K562 (cell line): ENCODE results near the gene GPR89A. TPM values are rescaled to one million over a fixed set of nuclear protein-coding genes. Genes with fewer than 3 reads are reported as not detected.
"Not testable (repeated sequence)": the region's sequence is repeated elsewhere in the genome, so short reads cannot be mapped to it uniquely, and the experiment has no call there.

ENCODE experiments used
- ATAC-seq: fragments of 200-7000 bp; cut with Tn5 transposase; 3 replicates; pipeline ENCODE4 v1.9.1; 2020; ENCODE audit warnings: moderate library complexity
- Bru-seq: library from RNA; stranded (reverse); fragments of 400-500 nt; gene quantifications from one replicate; lab custom pipeline; 2021; lab: Mats Ljungman, UMichigan
- BruChase-seq, 2 experiments: library from RNA; stranded (reverse); fragments of 400-500 nt; gene quantifications; one replicate each; lab custom pipeline; 2021; lab: Mats Ljungman, UMichigan
- BruUV-seq: library from RNA; stranded (reverse); fragments of 400-500 nt; replicated peaks from 2 replicates; lab custom pipeline; 2021; lab: Mats Ljungman, UMichigan
- CTCF ChIA-PET: fragments of 300-600 bp; formaldehyde crosslinking; extraction: SDS; loops from one replicate; lab custom pipeline; 2021; ENCODE audit warnings: low intra/inter-chr PET ratio; lab: Yijun Ruan, JAX
- POLR2A ChIA-PET: fragments of 300-600, 350-650 bp; sonication (Branson Sonifier 250); formaldehyde crosslinking; extraction: SDS; loops from one replicate; lab custom pipeline; 2021; ENCODE audit warnings: antibody characterized with exemption, inconsistent platforms; lab: Yijun Ruan, JAX
- DNase-seq, 4 experiments: peaks; one replicate each; pipeline versions ENCODE4 v3.0.0 to v3.0.0-alpha.2; 2011 to 2018; ENCODE audit warnings: low spot score in 3 of 4, mixed read lengths in 3 of 4; ENCODE audit errors: extremely low read depth in 1 of 4
- FAIRE-seq: peaks from 2 replicates; lab custom pipeline; 2011; peaks lifted over from hg19 to GRCh38; lab: Jason Lieb, UNC
- H2AFZ ChIP-seq: 2 replicates; pipeline ENCODE4 v1.6.0; 2011; ENCODE audit warnings: low read depth, low read length, control low read depth, inconsistent platforms
- H3K27ac ChIP-seq: fragments of 200-600 bp; 3 replicates; pipeline ENCODE4 v1.8.0; 2011; ENCODE audit warnings: low read depth, mild to moderate bottlenecking, control low read depth, inconsistent platforms, low read length, moderate library complexity, mixed read lengths; ENCODE audit errors: extremely low read depth
- H3K27me3 ChIP-seq, 2 experiments: fragments of 300-600 bp in 1 of 2; 2 replicates in 1 of 2; 3 replicates in 1 of 2; pipeline versions ENCODE4 v1.6.0 to v1.8.0; 2011; ENCODE audit warnings: inconsistent platforms in 2 of 2, low read length in 2 of 2, mild to moderate bottlenecking in 1 of 2, mixed read lengths in 1 of 2, moderate library complexity in 1 of 2; ENCODE audit not compliant: control insufficient read depth in 2 of 2, insufficient read depth in 2 of 2
- H3K36me3 ChIP-seq: fragments of 300-600 bp; 3 replicates; pipeline ENCODE4 v1.8.0; 2011; ENCODE audit warnings: mild to moderate bottlenecking, low read length, inconsistent platforms; ENCODE audit not compliant: control insufficient read depth, insufficient read depth
- H3K4me1 ChIP-seq, 2 experiments: fragments of 200-600 bp in 1 of 2; replicated peaks in 1 of 2; 2 replicates in 1 of 2; 3 replicates in 1 of 2; pipeline versions ENCODE4 v1.5.1 to v1.8.0; 2011; ENCODE audit warnings: inconsistent platforms in 2 of 2, low read length in 2 of 2, mild to moderate bottlenecking in 1 of 2, mixed read lengths in 1 of 2, moderate library complexity in 1 of 2; ENCODE audit not compliant: control insufficient read depth in 2 of 2, insufficient read depth in 2 of 2
- H3K4me2 ChIP-seq: 2 replicates; pipeline ENCODE4 v1.6.1; 2011; ENCODE audit warnings: low read length, control low read depth, inconsistent platforms, mixed read lengths; ENCODE audit not compliant: insufficient read depth
- H3K4me3 ChIP-seq: fragments of 200-600 bp; sonication (generic), shearing (Covaris generic); 2 replicates; pipeline ENCODE4 v1.5.1; 2016; ENCODE audit warnings: control low read depth, inconsistent platforms
- H3K79me2 ChIP-seq: fragments of 200-600 bp; 3 replicates; pipeline ENCODE4 v1.8.0; 2011; ENCODE audit warnings: low read length, inconsistent platforms; ENCODE audit not compliant: control insufficient read depth, insufficient read depth
- H3K9ac ChIP-seq, 2 experiments: 2 replicates each; pipeline versions ENCODE4 v1.6.0 to v1.6.1; 2011; ENCODE audit warnings: low read depth in 2 of 2, low read length in 2 of 2, control low read depth in 1 of 2, inconsistent platforms in 1 of 2, mild to moderate bottlenecking in 1 of 2, mixed read lengths in 1 of 2; ENCODE audit not compliant: insufficient read depth in 1 of 2
- H3K9me1 ChIP-seq: one replicate; pipeline ENCODE4 v1.6.0; 2011; ENCODE audit warnings: inconsistent platforms, mild to moderate bottlenecking, low read length, moderate library complexity; ENCODE audit not compliant: control insufficient read depth, insufficient read depth
- H3K9me3 ChIP-seq: replicated peaks from 2 replicates; pipeline ENCODE4 v1.5.1; 2011; ENCODE audit warnings: low read depth, low read length, inconsistent platforms; ENCODE audit not compliant: control insufficient read depth, insufficient read depth
- H4K20me1 ChIP-seq: replicated peaks from 2 replicates; pipeline ENCODE4 v1.6.1; 2011; ENCODE audit warnings: low read length, inconsistent platforms, mixed read lengths; ENCODE audit not compliant: control insufficient read depth, insufficient read depth
- CREM ChIP-seq: IDR thresholded peaks from 2 replicates; pipeline ENCODE4 v1.6.1; 2014; ENCODE audit warnings: antibody characterized with exemption, low read depth
- EP400 ChIP-seq: fragments of 450-650 bp; IDR thresholded peaks from 2 replicates; pipeline ENCODE4 v1.6.1; 2017; ENCODE audit warnings: antibody characterized with exemption, mild to moderate bottlenecking, moderate library complexity
- ETS1 ChIP-seq: conservative IDR thresholded peaks from 2 replicates; pipeline ENCODE4 v1.6.1; 2011; ENCODE audit warnings: low read depth, mild to moderate bottlenecking, low read length; ENCODE audit not compliant: control insufficient read depth
- MXI1 ChIP-seq: IDR thresholded peaks from 2 replicates; pipeline ENCODE4 v1.6.1; 2011; ENCODE audit warnings: low read depth, mild to moderate bottlenecking, improper control_type of control experiment, low read length
- MYC ChIP-seq, 2 experiments: fragments of 250-450 bp in 1 of 2; sonication (Bioruptor Pico) in 1 of 2; IDR thresholded peaks; 2 replicates each; pipeline versions ENCODE4 v1.5.1 to v1.6.1; 2012 to 2021; ENCODE audit warnings: low read depth in 2 of 2, borderline replicate concordance in 1 of 2, improper control_type of control experiment in 1 of 2, low read length in 1 of 2, mild to moderate bottlenecking in 1 of 2, moderate library complexity in 1 of 2
- NKRF ChIP-seq: fragments of 450-650 bp; IDR thresholded peaks from 2 replicates; pipeline ENCODE4 v1.6.1; 2016; ENCODE audit warnings: borderline replicate concordance
- POLR2A ChIP-seq: fragments of 450-650 bp; conservative IDR thresholded peaks from 2 replicates; pipeline ENCODE4 v1.6.1; 2016
- SAP30 ChIP-seq: fragments of 200-600 bp; sonication (generic); IDR thresholded peaks from 2 replicates; pipeline ENCODE4 v1.6.1; 2012; ENCODE audit warnings: borderline replicate concordance, low read depth, mild to moderate bottlenecking, moderate library complexity, low read length, control low read depth, inconsistent platforms; ENCODE audit not compliant: insufficient read depth, poor library complexity, severe bottlenecking
- SIN3A ChIP-seq, 2 experiments: fragments of 150-350 bp in 1 of 2; IDR thresholded peaks; 2 replicates each; pipeline ENCODE4 v1.6.1; 2011 to 2016; ENCODE audit warnings: borderline replicate concordance in 2 of 2, low read depth in 2 of 2, low read length in 2 of 2, mild to moderate bottlenecking in 2 of 2, moderate library complexity in 2 of 2; ENCODE audit not compliant: control insufficient read depth in 1 of 2
- TAF9B ChIP-seq: fragments of 450-650 bp; IDR thresholded peaks from 2 replicates; pipeline ENCODE4 v1.6.1; 2018; ENCODE audit warnings: mild to moderate bottlenecking; ENCODE audit not compliant: partially characterized antibody
- WGBS: fragments of 100-300 bp; shearing (Covaris generic); methylation state at CpG from one replicate; pipeline ENCODE4 v1.1.6; 2016; ENCODE audit warnings: low coverage, mixed read lengths; ENCODE audit not compliant: insufficient coverage; ENCODE audit errors: missing lambda C conversion rate; 5-methylcytosine and 5-hydroxymethylcytosine counted together
- in situ Hi-C: fragments of 300-500 bp; cut with MboI; formaldehyde crosslinking; loops from 4 replicates; pipeline ENCODE4 v1.15.0; 2018; ENCODE audit warnings: inconsistent platforms, mixed read lengths
- intact Hi-C: fragments of 100-400 bp; cut with micrococcal nuclease; formaldehyde crosslinking; loops from 2 replicates; pipeline ENCODE4 v1.14.2; 2022
- long read RNA-seq, 3 experiments: library from polyadenylated mRNA in 2 of 3; library from RNA in 1 of 3; unstranded in 2 of 3; stranded (forward) in 1 of 3; transcript quantifications; one replicate each; pipeline ENCODE4 v2.0.0, GENCODE V29; 2019 to 2022
- polyA minus RNA-seq, 3 experiments: library from RNA; depleted of rRNA, polyadenylated mRNA; stranded (reverse); fragments of >200 nt; gene quantifications; 2 replicates each; pipeline ENCODE4 v1.2.3, GENCODE V29; 2011
- polyA plus RNA-seq, 8 experiments: library from polyadenylated mRNA; depleted of rRNA in 4 of 8; stranded (reverse) in 5 of 8; unstranded in 3 of 8; fragments of >200 nt; fragmentation: Nextera tagmentation in 2 of 8; fragmentation: Illumina TruSeq in 1 of 8; extraction: Ambion mirVana in 2 of 8; extraction: Trizol in 1 of 8; gene quantifications; 2 replicates each; pipeline versions ENCODE4 v1.2.1 to v1.2.3, GENCODE V29; 2011 to 2014; ENCODE audit warnings: inconsistent platforms in 1 of 8, missing spikeins in 1 of 8
- total RNA-seq, 7 experiments: library from RNA; depleted of rRNA in 6 of 7; stranded (reverse); fragments of >200 nt in 6 of 7; fragmentation: Illumina TruSeq in 2 of 7; extraction: Trizol in 2 of 7; gene quantifications; 2 replicates each; pipeline versions ENCODE4 v1.2.1 to v1.2.3, GENCODE V29; 2011 to 2021; ENCODE audit warnings: low replicate concordance in 1 of 7

The GPR89A gene
- total RNA-seq (2011; cell fraction: chromatin; rRNA removed; ENCODE audit: low replicate concordance) = 223 and 304 TPM in 2 replicates
- total RNA-seq (2011; cell fraction: nucleolus; rRNA removed) = 106 and 112 TPM in 2 replicates
- total RNA-seq (2011; cell fraction: nucleoplasm; rRNA removed) = 161 and 187 TPM in 2 replicates
- 23.0 and 30.5 TPM in 2 replicates for total RNA-seq (2014; rRNA removed)
- 45.6 and 50.1 TPM in 2 replicates for total RNA-seq (2014; rRNA removed; fragmentation: Illumina TruSeq; extraction: Trizol)
- total RNA-seq (2015; rRNA removed; fragmentation: Illumina TruSeq; extraction: Trizol) = 37.4 and 39.0 TPM in 2 replicates
- 28.3 and 31.4 TPM in 2 replicates for total RNA-seq (2021)
- 52.4 and 63.4 TPM in 2 replicates for polyA plus RNA-seq (2011; rRNA removed)
- 20.7 and 52.4 TPM in 2 replicates for polyA plus RNA-seq (2011; cell fraction: cytosol; rRNA removed)
- polyA plus RNA-seq (2011; cell fraction: nucleus; rRNA removed) = 70.2 and 87.7 TPM in 2 replicates
- polyA plus RNA-seq (2012) = 18.1 and 20.4 TPM in 2 replicates
- polyA plus RNA-seq (2014; fragmentation: Illumina TruSeq; extraction: Trizol) = 33.1 and 44.3 TPM in 2 replicates
- 10 to 100 TPM; 33.1 to 40.7 TPM for polyA plus RNA-seq (2014; fragmentation: Nextera tagmentation; extraction: Ambion mirVana)
- polyA plus RNA-seq (2014; rRNA removed) = 23.8 and 29.7 TPM in 2 replicates
- polyA minus RNA-seq (2011; rRNA and poly(A)+ RNA removed) = 107 and 110 TPM in 2 replicates
- 17.7 and 39.5 TPM in 2 replicates for polyA minus RNA-seq (2011; cell fraction: cytosol; rRNA and poly(A)+ RNA removed)
- 72.2 and 121 TPM in 2 replicates for polyA minus RNA-seq (2011; cell fraction: nucleus; rRNA and poly(A)+ RNA removed)
- percentile 84 among the genes with signal in this experiment for Bru-seq, nascent RNA
- percentile 86 among the genes with signal in this experiment for BruChase-seq, experiment 1, labeled RNA remaining after a 2-hour chase
- BruChase-seq, experiment 2, labeled RNA remaining after a 6-hour chase = percentile 82 among the genes with signal in this experiment
- long read RNA-seq, experiment 1, transcript GPR89A-201 (14 exons, 2,120 nt) = major isoform, 19 of 52 reads
- long read RNA-seq, experiment 1, partial matches to known transcripts = 15 of 52 reads
- long read RNA-seq, experiment 1, other reads (novel, unspliced or antisense) = 16 of 52 reads
- long read RNA-seq, experiment 2, transcript GPR89A-201 (14 exons, 2,120 nt) = major isoform, 22 of 51 reads
- long read RNA-seq, experiment 2, partial matches to known transcripts = 8 of 51 reads
- long read RNA-seq, experiment 2, other reads (novel, unspliced or antisense) = 16 of 51 reads
- long read RNA-seq, experiment 3, transcript GPR89A-201 (14 exons, 2,120 nt) = major isoform, 20 of 38 reads
- long read RNA-seq, experiment 3, partial matches to known transcripts = 5 of 38 reads
- long read RNA-seq, experiment 3, other reads (novel, unspliced or antisense) = 12 of 38 reads

GRCh38 chr1:145607833-145608733 is at the start of gene GPR89A:
Gene GPR89A (plus strand): TSS chr1:145607988. CDS start chr1:145608134, 146 bp downstream.
- intact Hi-C loops; BruUV-seq; CTCF ChIA-PET; H3K27me3 ChIP-seq; H3K9me3 ChIP-seq; in situ Hi-C loops; H3K9me1 ChIP-seq; H3K4me1 ChIP-seq; H4K20me1 ChIP-seq; H3K36me3 ChIP-seq; POLR2A ChIA-PET; TF ChIP-seq MYC (CRISPR knock-in tag; IDR thresholded peaks at IDR 0.05; ENCODE audit: borderline replicate concordance, low read depth): not testable (repeated sequence)
- Histone ChIP-seq H3K27ac (peak within 1 kb of the TSS; percentile 75), H2AFZ (peak within 1 kb of the TSS; percentile 78), H3K4me2 (peak within 1 kb of the TSS; percentile 75), H3K4me3 (peak within 1 kb of the TSS; percentile 57), H3K9ac (peak within 1 kb of the TSS; percentile 60 to 94), H3K79me2 (peaks cover 45% of the 10 kb centered on the region)
- FAIRE-seq (peak; percentile 99), DNase-seq (peak; percentile 84 to 96 (median 85)), ATAC-seq (peak; percentile 94)
- WGBS = 1% methylated on average over 37 of the region's 71 CpGs
- TF ChIP-seq MXI1 = peak; percentile 35; the same call in 1 of the 2 replicates
- 0 out of 2 replicates have a peak, but pooled peaks have one; percentile 47 for TF ChIP-seq ETS1
- TF ChIP-seq CREM = peak; percentile 94
- TF ChIP-seq NKRF = peak; percentile 67; the same call in 1 of the 2 replicates
- TF ChIP-seq POLR2A = peak; percentile 91
- peak; percentile 64; the same call in 1 of the 2 replicates for TF ChIP-seq EP400
- TF ChIP-seq SIN3A (IDR thresholded peaks at IDR 0.05; ENCODE audit: borderline replicate concordance in 2 of 2, control insufficient read depth in 1 of 2, low read depth in 2 of 2, low read length in 2 of 2) = peak in 1 of 2 experiments; percentile 78; a peak in 1 of 4 replicates
- TF ChIP-seq TAF9B = peak; percentile 62
- peak; percentile 81 for TF ChIP-seq MYC (IDR thresholded peaks at IDR 0.05; ENCODE audit: low read depth, low read length)
- TF ChIP-seq SAP30 = peak; percentile 72
